ENCODE results near the gene RBM18.

Gene RBM18

GRCh38 chr9:122256206-122256605 lies 8.4 kb downstream of the RBM18 start:
- no peak for DNase-seq

GRCh38 chr9:122254761-122255160 lies 9.9 kb downstream of the RBM18 start:
- DNase-seq: no peak

GRCh38 chr9:122252796-122253195 lies 11.8 kb downstream of the RBM18 start:
- no peak for DNase-seq

GRCh38 chr9:122251351-122251750 lies 13.3 kb downstream of the RBM18 start:
- DNase-seq: no peak

- no peak for DNase-seq
Observed at GRCh38 chr9:122248448-122248865, 16.2 kb downstream of the RBM18 start.

- no peak for DNase-seq
Observed at GRCh38 chr9:122246666-122247065, 18.0 kb downstream of the RBM18 start.

- no peak for DNase-seq
Observed at GRCh38 chr9:122244349-122244748, 20.3 kb downstream of the RBM18 start.

GRCh38 chr9:122239722-122240121 lies 24.9 kb downstream of the RBM18 start:
- DNase-seq: no peak

- DNase-seq: peak; percentile 16
Observed at GRCh38 chr9:122236681-122237080, 28.0 kb downstream of the RBM18 start.

GRCh38 chr9:122234022-122234748 lies 30.5 kb downstream of the RBM18 start:
- no peak for DNase-seq

- DNase-seq: no peak
Observed at GRCh38 chr9:122232796-122233306, 31.8 kb downstream of the RBM18 start.

- no peak for DNase-seq
Observed at GRCh38 chr9:122229485-122229837, 35.2 kb downstream of the RBM18 start.

GRCh38 chr9:122228568-122229484 lies 35.8 kb downstream of the RBM18 start, which contains the start of gene LHX6:
Gene LHX6, minus strand, starts transcription at chr9:122228957. Its CDS starts 217 bp downstream, at chr9:122228740.
- DNase-seq: peak; percentile 31

GRCh38 chr9:122228191-122228567 lies 36.5 kb downstream of the RBM18 start:
- no peak for DNase-seq

GRCh38 chr9:122227575-122227900 lies 37.1 kb downstream of the RBM18 start:
- peak; percentile 32 for DNase-seq

- DNase-seq: no peak
Observed at GRCh38 chr9:122226758-122227574, 37.7 kb downstream of the RBM18 start.

GRCh38 chr9:122226142-122226757 lies 38.4 kb downstream of the RBM18 start:
- no peak for DNase-seq

GRCh38 chr9:122225312-122226141 lies 39.1 kb downstream of the RBM18 start:
- DNase-seq: no peak

GRCh38 chr9:122223435-122223834 lies 41.2 kb downstream of the RBM18 start:
- DNase-seq: no peak

GRCh38 chr9:122222791-122223190 lies 41.8 kb downstream of the RBM18 start:
- no peak for DNase-seq

- DNase-seq: no peak
Observed at GRCh38 chr9:122221183-122221811, 43.3 kb downstream of the RBM18 start.

All from NCI-H82 (cell line).